Esophagus squamous epithelium (tissue), 5 donors: ENCODE measurements around the gene CNIH2. TPM values are rescaled to one million over a fixed set of nuclear protein-coding genes. Genes with fewer than 3 reads are reported as not detected.

ENCODE experiments used
- DNase-seq: peaks from one replicate; lab custom pipeline; 2025; lab: John Stamatoyannopoulos, UW
- H3K27ac ChIP-seq, 4 donors: fragments of 200-600 bp; sonication (generic); one replicate each; pipeline ENCODE4 v1.5.1; 2016 to 2019; ENCODE audit warnings: mild to moderate bottlenecking in 1 of 4
- H3K27me3 ChIP-seq, 4 donors: fragments of 200-600 bp; sonication (generic); 1 replicate in 3 of 4; 2 replicates in 1 of 4; pipeline versions ENCODE4 v1.5.1 to v1.6.0; 2017 to 2021; ENCODE audit warnings: antibody characterized with exemption in 1 of 4
- H3K36me3 ChIP-seq, 3 donors: fragments of 200-600 bp; sonication (generic); one replicate each; pipeline ENCODE4 v1.5.1; 2016 to 2019
- H3K4me1 ChIP-seq, 3 donors: fragments of 200-600 bp; sonication (generic); one replicate each; pipeline ENCODE4 v1.5.1; 2017 to 2019
- H3K4me3 ChIP-seq, 4 donors: fragments of 200-600 bp; sonication (generic); 1 replicate in 3 of 4; 2 replicates in 1 of 4; pipeline ENCODE4 v1.5.1; 2016 to 2019; ENCODE audit warnings: mild to moderate bottlenecking in 2 of 4, moderate library complexity in 1 of 4
- H3K9me3 ChIP-seq, 3 donors: fragments of 200-600 bp; sonication (generic); one replicate each; pipeline ENCODE4 v1.5.1; 2016 to 2019
- CTCF ChIP-seq, 6 experiments: fragments of 450-650 bp in 4 of 6; fragments of 200-600 bp in 2 of 6; sonication (generic) in 2 of 6; IDR thresholded peaks; one replicate each; pipeline ENCODE4 v1.5.1; 2016 to 2019; ENCODE audit warnings: antibody characterized with exemption in 6 of 6, mild to moderate bottlenecking in 4 of 6, moderate library complexity in 4 of 6
- POLR2A ChIP-seq, 4 donors: fragments of 450-650 bp; IDR thresholded peaks; one replicate each; pipeline ENCODE4 v1.6.1; 2017; ENCODE audit warnings: antibody characterized with exemption in 4 of 4, mild to moderate bottlenecking in 4 of 4, moderate library complexity in 3 of 4
- WGBS, 2 donors: methylation state at CpG; one replicate each; pipeline ENCODE4 v1.1.5; 2018; 5-methylcytosine and 5-hydroxymethylcytosine counted together
- intact Hi-C: fragments of 100-400 bp; cut with DNase I; formaldehyde crosslinking; loops from one replicate; pipeline ENCODE4 v1.15.0; 2022
- total RNA-seq, 4 donors: library from RNA; depleted of rRNA; stranded (reverse); fragments of >200 nt; gene quantifications; one replicate each; pipeline ENCODE4 v1.1.0, GENCODE V29; 2016
- donor health status: DM: yes; HTN: yes; CAD: no.

CNIH2 gene
- total RNA-seq, 4 donors from 2014 or later: 0.48 to 0.70 TPM; not detected in 2

GRCh38 chr11:66329165-66329673, 51.2 kb downstream of the CNIH2 start:
- peaks cover 11 to 34% (median 20%) of the 10 kb centered on the region in 3 donors for H3K36me3 ChIP-seq
- DNase-seq: no peak
- H3K27ac ChIP-seq: no peak overlapping the region
- peaks cover 24 to 60% (median 33%) of the 10 kb centered on the region in 3 donors for H3K4me1 ChIP-seq
- H3K4me3 ChIP-seq: no peak overlapping the region
- no peaks in the 10 kb centered on the region for H3K27me3 ChIP-seq
- no peaks in the 10 kb centered on the region for H3K9me3 ChIP-seq
- intact Hi-C loops: no loop called here
- 75% methylated on average over 1 to 2 of the region's 3 CpGs for WGBS, 2 donors
- no peak for TF ChIP-seq CTCF (IDR thresholded peaks at IDR 0.05)
- no peak for TF ChIP-seq POLR2A (IDR thresholded peaks at IDR 0.05)

- no peaks in the 10 kb centered on the region for H3K27me3 ChIP-seq
- H3K27ac ChIP-seq: no peak overlapping the region
- WGBS, 2 donors: 61 to 63% methylated on average over 7 to 8 of the region's 10 CpGs
- peaks cover 38 to 60% (median 48%) of the 10 kb centered on the region in 3 donors for H3K4me1 ChIP-seq
- no peak for DNase-seq
- intact Hi-C loops: no loop called here
- no peak overlapping the region for H3K4me3 ChIP-seq
- TF ChIP-seq POLR2A (IDR thresholded peaks at IDR 0.05): no peak
- no peak for TF ChIP-seq CTCF (IDR thresholded peaks at IDR 0.05)
- H3K36me3 ChIP-seq: peaks cover 11 to 34% (median 20%) of the 10 kb centered on the region in 3 donors
- H3K9me3 ChIP-seq: no peaks in the 10 kb centered on the region
Measured at GRCh38 chr11:66330931-66331330, 53.0 kb downstream of the CNIH2 start.

GRCh38 chr11:66331542-66332370, 53.8 kb downstream of the CNIH2 start:
- H3K27me3 ChIP-seq: no peaks in the 10 kb centered on the region
- intact Hi-C loops: no loop called here
- no peaks in the 10 kb centered on the region for H3K9me3 ChIP-seq
- no peak overlapping the region for H3K27ac ChIP-seq
- no peak for TF ChIP-seq CTCF (IDR thresholded peaks at IDR 0.05)
- TF ChIP-seq POLR2A (IDR thresholded peaks at IDR 0.05): no peak
- peaks cover 11 to 34% (median 20%) of the 10 kb centered on the region in 3 donors for H3K36me3 ChIP-seq
- 80 to 94% methylated on average over 3 to 10 of the region's 12 CpGs for WGBS, 2 donors
- peaks cover 40 to 60% (median 45%) of the 10 kb centered on the region in 3 donors for H3K4me1 ChIP-seq
- H3K4me3 ChIP-seq: no peak overlapping the region
- DNase-seq: no peak

- WGBS, 2 donors: 76% methylated on average over 9 to 10 of the region's 18 CpGs
- peaks cover 44 to 60% (median 48%) of the 10 kb centered on the region in 3 donors for H3K4me1 ChIP-seq
- H3K4me3 ChIP-seq: no peak overlapping the region
- no peak for TF ChIP-seq POLR2A (IDR thresholded peaks at IDR 0.05)
- TF ChIP-seq CTCF (IDR thresholded peaks at IDR 0.05): no peak
- DNase-seq: no peak
- intact Hi-C loops: no loop called here
- no peaks in the 10 kb centered on the region for H3K9me3 ChIP-seq
- H3K27me3 ChIP-seq: no peaks in the 10 kb centered on the region
- no peak overlapping the region for H3K27ac ChIP-seq
- peaks cover 11 to 38% (median 20%) of the 10 kb centered on the region in 3 donors for H3K36me3 ChIP-seq
Measured at GRCh38 chr11:66332371-66333219, 54.6 kb downstream of the CNIH2 start.
